Measurements from ENCODE around the gene TECPR1.
"Not testable (repeated sequence)": the region's sequence is repeated elsewhere in the genome, so short reads cannot be mapped to it uniquely, and the experiment has no call there.

TECPR1 gene

GRCh38 chr7:98223351-98223897, 28.6 kb downstream of the TECPR1 start:
- Histone ChIP-seq H3K9me2 (replicated peaks; ENCODE audit: insufficient read depth, low read length) (no peaks in the 10 kb centered on the region), H3K79me2 (ENCODE audit: low read length) (no peaks in the 10 kb centered on the region), H3K27ac (ENCODE audit: low read length) (no peak overlapping the region)

GRCh38 chr7:98222533-98223195, 29.4 kb downstream of the TECPR1 start:
- no peak overlapping the region for H2AFZ ChIP-seq (ENCODE audit: low read length)
- H3K4me1 ChIP-seq (ENCODE audit: low read length): 0 out of 2 replicates have a peak, but pooled peaks cover 3% of the 10 kb centered on the region
- no peaks in the 10 kb centered on the region for H3K36me3 ChIP-seq (replicated peaks; ENCODE audit: insufficient read depth, low read length)
- no peaks in the 10 kb centered on the region for H3K9me2 ChIP-seq (replicated peaks; ENCODE audit: insufficient read depth, low read length)
- no peak overlapping the region for H3K9ac ChIP-seq (ENCODE audit: low read length)
- H3K4me3 ChIP-seq (ENCODE audit: low read length): no peak overlapping the region
- no peaks in the 10 kb centered on the region for H3K79me2 ChIP-seq (ENCODE audit: low read length)
- H3K9me3 ChIP-seq (replicated peaks; ENCODE audit: insufficient read depth, low read length): no peaks in the 10 kb centered on the region
- H4K20me1 ChIP-seq (ENCODE audit: insufficient read depth, low read length): no peaks in the 10 kb centered on the region
- H3K4me2 ChIP-seq (ENCODE audit: low read depth, low read length): no peak overlapping the region
- peaks cover 7% of the 10 kb centered on the region; the same call in 1 of the 2 replicates for H3F3A ChIP-seq (ENCODE audit: insufficient read depth, low read length)
- no peak for DNase-seq
- H3K27me3 ChIP-seq (replicated peaks; ENCODE audit: insufficient read depth, low read length): no peaks in the 10 kb centered on the region
- no peak for TF ChIP-seq EZH2phosphoT487 (IDR thresholded peaks at IDR 0.05; ENCODE audit: low read length)
- no peak for TF ChIP-seq CTCF (IDR thresholded peaks at IDR 0.05; ENCODE audit: low read length)
- no peak for TF ChIP-seq EZH2 (optimal IDR thresholded peaks at IDR 0.05; ENCODE audit: low read depth, low read length)
- no peak overlapping the region for H3K27ac ChIP-seq (ENCODE audit: low read length)

More at GRCh38 chr7:98223351-98223897, 28.6 kb downstream of the TECPR1 start:
- Histone ChIP-seq H2AFZ (ENCODE audit: low read length) (no peak overlapping the region), H3K36me3 (replicated peaks; ENCODE audit: insufficient read depth, low read length) (no peaks in the 10 kb centered on the region), H3K9ac (ENCODE audit: low read length) (no peak overlapping the region), H3K4me3 (ENCODE audit: low read length) (no peak overlapping the region), H4K20me1 (ENCODE audit: insufficient read depth, low read length) (no peaks in the 10 kb centered on the region), H3K27me3 (replicated peaks; ENCODE audit: insufficient read depth, low read length) (no peaks in the 10 kb centered on the region), H3K9me3 (replicated peaks; ENCODE audit: insufficient read depth, low read length) (no peaks in the 10 kb centered on the region), H3F3A (ENCODE audit: insufficient read depth, low read length) (peaks cover 7% of the 10 kb centered on the region; the same call in 1 of the 2 replicates), H3K4me1 (ENCODE audit: low read length) (0 out of 2 replicates have a peak, but pooled peaks cover 3% of the 10 kb centered on the region), H3K4me2 (ENCODE audit: low read depth, low read length) (no peak overlapping the region)
- TF ChIP-seq EZH2 (optimal IDR thresholded peaks at IDR 0.05; ENCODE audit: low read depth, low read length) (no peak), EZH2phosphoT487 (IDR thresholded peaks at IDR 0.05; ENCODE audit: low read length) (no peak), CTCF (IDR thresholded peaks at IDR 0.05; ENCODE audit: low read length) (no peak)
- DNase-seq: no peak

GRCh38 chr7:98221611-98222532, 30.2 kb downstream of the TECPR1 start:
- Histone ChIP-seq H3K9me2 (replicated peaks; ENCODE audit: insufficient read depth, low read length) (no peaks in the 10 kb centered on the region), H3K27me3 (replicated peaks; ENCODE audit: insufficient read depth, low read length) (no peaks in the 10 kb centered on the region), H3K4me2 (ENCODE audit: low read depth, low read length) (no peak overlapping the region), H3K36me3 (replicated peaks; ENCODE audit: insufficient read depth, low read length) (no peaks in the 10 kb centered on the region), H3F3A (ENCODE audit: insufficient read depth, low read length) (peaks cover 7% of the 10 kb centered on the region; the same call in 1 of the 2 replicates), H4K20me1 (ENCODE audit: insufficient read depth, low read length) (no peaks in the 10 kb centered on the region), H3K9ac (ENCODE audit: low read length) (no peak overlapping the region), H3K9me3 (replicated peaks; ENCODE audit: insufficient read depth, low read length) (no peaks in the 10 kb centered on the region), H3K4me1 (ENCODE audit: low read length) (0 out of 2 replicates have a peak, but pooled peaks cover 3% of the 10 kb centered on the region), H3K4me3 (ENCODE audit: low read length) (no peak overlapping the region), H3K27ac (ENCODE audit: low read length) (no peak overlapping the region), H2AFZ (ENCODE audit: low read length) (no peak overlapping the region), H3K79me2 (ENCODE audit: low read length) (no peaks in the 10 kb centered on the region)
- no peak for DNase-seq
- TF ChIP-seq EZH2phosphoT487 (IDR thresholded peaks at IDR 0.05; ENCODE audit: low read length): no peak
- no peak for TF ChIP-seq CTCF (IDR thresholded peaks at IDR 0.05; ENCODE audit: low read length)
- TF ChIP-seq EZH2 (optimal IDR thresholded peaks at IDR 0.05; ENCODE audit: low read depth, low read length): no peak

- H3K4me2 ChIP-seq (ENCODE audit: low read depth, low read length); H3K4me3 ChIP-seq (ENCODE audit: low read length); H3K79me2 ChIP-seq (ENCODE audit: low read length); DNase-seq; H3K27me3 ChIP-seq (replicated peaks; ENCODE audit: insufficient read depth, low read length); H3K4me1 ChIP-seq (ENCODE audit: low read length); H3K36me3 ChIP-seq (replicated peaks; ENCODE audit: insufficient read depth, low read length); H3K9me2 ChIP-seq (replicated peaks; ENCODE audit: insufficient read depth, low read length); H4K20me1 ChIP-seq (ENCODE audit: insufficient read depth, low read length); H3K9me3 ChIP-seq (replicated peaks; ENCODE audit: insufficient read depth, low read length); H3F3A ChIP-seq (ENCODE audit: insufficient read depth, low read length); H2AFZ ChIP-seq (ENCODE audit: low read length); H3K27ac ChIP-seq (ENCODE audit: low read length); H3K9ac ChIP-seq (ENCODE audit: low read length): not testable (repeated sequence)
Measured at GRCh38 chr7:98219382-98219781, 32.6 kb downstream of the TECPR1 start.
